Effector memory CD8-positive, alpha-beta T cell (primary cell): ENCODE measurements around the gene CDX4.
"Not testable (repeated sequence)": the region's sequence is repeated elsewhere in the genome, so short reads cannot be mapped to it uniquely, and the experiment has no call there.

ENCODE experiments used
- ATAC-seq: fragments of 150-1000 bp; cut with Tn5 transposase; replicated peaks from 2 replicates; pipeline ENCODE4 v1.10.0; 2021; ENCODE audit warnings: mild to moderate bottlenecking, moderate library complexity
- DNase-seq, 3 experiments: peaks; one replicate each; pipeline ENCODE4 v3.0.0; 2021
- H3K27ac Mint-ChIP-seq, 2 donors: one replicate each; pipeline ENCODE4 v1.8.0; 2022; ENCODE audit warnings: mild to moderate bottlenecking in 2 of 2, mixed read lengths in 2 of 2, moderate library complexity in 2 of 2
- H3K27me3 Mint-ChIP-seq, 2 donors: one replicate each; pipeline ENCODE4 v1.8.0; 2022; ENCODE audit warnings: mixed read lengths in 2 of 2
- H3K36me3 Mint-ChIP-seq: one replicate; pipeline ENCODE4 v1.8.0; 2022; ENCODE audit warnings: mild to moderate bottlenecking, moderate library complexity, mixed read lengths; ENCODE audit not compliant: insufficient read depth
- H3K4me1 Mint-ChIP-seq, 2 donors: one replicate each; pipeline ENCODE4 v1.8.0; 2022; ENCODE audit warnings: low read depth in 2 of 2, mixed read lengths in 2 of 2
- H3K4me3 Mint-ChIP-seq, 2 donors: one replicate each; pipeline ENCODE4 v1.8.0; 2022; ENCODE audit warnings: mild to moderate bottlenecking in 2 of 2, mixed read lengths in 2 of 2, moderate library complexity in 2 of 2
- H3K9me3 Mint-ChIP-seq, 2 donors: one replicate each; pipeline ENCODE4 v1.8.0; 2022; ENCODE audit warnings: mixed read lengths in 2 of 2

The CDX4 gene

DNA sequence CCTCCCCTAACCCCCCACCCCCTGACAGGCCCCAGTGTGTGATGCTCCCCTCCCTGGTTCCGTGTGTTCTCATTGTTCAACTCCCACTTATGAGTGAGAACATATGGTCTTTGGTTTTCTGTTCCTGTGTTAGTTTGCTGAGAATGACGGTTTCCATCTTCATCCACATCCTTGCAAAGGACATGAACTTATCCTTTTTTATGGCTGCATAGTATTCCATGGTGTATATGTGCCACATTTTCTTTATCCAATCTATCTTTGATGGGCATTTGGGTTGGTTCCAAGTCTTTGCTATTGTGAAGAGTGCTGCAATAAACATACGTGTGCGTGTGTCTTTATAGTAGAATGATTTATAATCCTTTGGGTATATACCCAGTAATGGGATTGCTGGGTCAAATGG, 45.3 kb downstream of the CDX4 start:
- H3K36me3 Mint-ChIP-seq, H3K4me1 Mint-ChIP-seq, H3K27ac Mint-ChIP-seq, DNase-seq, H3K4me3 Mint-ChIP-seq, H3K27me3 Mint-ChIP-seq, ATAC-seq: not testable (repeated sequence)
- peaks cover 9 to 21% of the 10 kb centered on the region in 2 donors for H3K9me3 Mint-ChIP-seq
